GM13977 (cell line): ENCODE results near the gene DNAH9.

Experiments used
- DNase-seq: peaks from one replicate; pipeline ENCODE4 v3.0.0; 2012; ENCODE audit warnings: low spot score
- in situ Hi-C: fragments of 300-500 bp; cut with MboI; formaldehyde crosslinking; loops from one replicate; pipeline ENCODE4 v1.12.0; 2022; ENCODE audit warnings: low sequenced_read_pairs, low pct_unique_long_range_greater_than_20kb, mixed read lengths, inconsistent platforms; ENCODE audit not compliant: unreplicated experiment
- TF ChIP-seq, protein P1 (sequence below): IDR thresholded peaks from 2 replicates; pipeline ENCODE4 v1.5.1; 2012; ENCODE audit warnings: mild to moderate bottlenecking, control low read depth; ENCODE audit not compliant: insufficient read depth; ENCODE audit errors: extremely low read depth, missing control alignments

DNAH9 gene

DNA sequence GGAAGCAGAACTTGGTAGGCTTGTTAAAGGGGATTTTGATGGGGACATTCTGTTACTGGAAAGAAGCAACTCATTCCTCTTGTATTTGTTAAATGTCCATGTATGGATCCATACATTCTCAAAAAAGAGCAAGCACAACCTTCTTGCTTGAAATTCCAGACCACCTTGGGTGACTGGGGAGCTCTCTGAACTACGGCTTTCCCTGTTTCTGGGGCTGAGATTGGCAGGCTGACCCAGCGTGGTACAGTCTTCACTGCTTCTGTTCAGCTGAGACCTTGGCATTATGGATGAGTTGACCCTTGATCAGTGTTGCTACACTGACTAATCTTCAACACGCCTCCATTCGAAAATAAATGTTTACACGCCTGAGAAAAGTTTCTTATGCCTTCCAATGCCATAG is 38.5 kb downstream of the DNAH9 start:
- TF ChIP-seq, protein P1, sequence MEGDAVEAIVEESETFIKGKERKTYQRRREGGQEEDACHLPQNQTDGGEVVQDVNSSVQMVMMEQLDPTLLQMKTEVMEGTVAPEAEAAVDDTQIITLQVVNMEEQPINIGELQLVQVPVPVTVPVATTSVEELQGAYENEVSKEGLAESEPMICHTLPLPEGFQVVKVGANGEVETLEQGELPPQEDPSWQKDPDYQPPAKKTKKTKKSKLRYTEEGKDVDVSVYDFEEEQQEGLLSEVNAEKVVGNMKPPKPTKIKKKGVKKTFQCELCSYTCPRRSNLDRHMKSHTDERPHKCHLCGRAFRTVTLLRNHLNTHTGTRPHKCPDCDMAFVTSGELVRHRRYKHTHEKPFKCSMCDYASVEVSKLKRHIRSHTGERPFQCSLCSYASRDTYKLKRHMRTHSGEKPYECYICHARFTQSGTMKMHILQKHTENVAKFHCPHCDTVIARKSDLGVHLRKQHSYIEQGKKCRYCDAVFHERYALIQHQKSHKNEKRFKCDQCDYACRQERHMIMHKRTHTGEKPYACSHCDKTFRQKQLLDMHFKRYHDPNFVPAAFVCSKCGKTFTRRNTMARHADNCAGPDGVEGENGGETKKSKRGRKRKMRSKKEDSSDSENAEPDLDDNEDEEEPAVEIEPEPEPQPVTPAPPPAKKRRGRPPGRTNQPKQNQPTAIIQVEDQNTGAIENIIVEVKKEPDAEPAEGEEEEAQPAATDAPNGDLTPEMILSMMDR, result no peak
- in situ Hi-C loops, result no loop called here
- no peak for DNase-seq

DNA sequence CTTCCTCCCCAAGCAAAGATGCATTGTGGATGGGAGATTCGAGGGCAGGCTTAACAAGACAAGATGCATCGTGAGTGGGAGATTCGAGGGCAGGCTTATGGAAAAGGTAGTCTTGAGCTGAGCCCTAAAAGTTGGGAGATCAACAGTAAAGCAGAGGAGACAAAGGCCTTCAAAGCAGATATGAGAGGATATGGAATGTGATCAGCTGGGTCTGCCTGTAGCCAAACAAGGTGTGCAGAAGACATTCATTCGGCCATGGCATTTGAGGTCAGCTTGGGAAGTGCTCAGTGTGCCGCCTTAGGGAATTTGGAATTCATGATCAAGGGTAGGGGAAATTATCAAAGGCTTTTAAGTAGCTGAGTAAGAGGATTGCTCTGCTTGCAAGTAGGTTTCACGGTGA is 39.5 kb downstream of the DNAH9 start:
- TF ChIP-seq, protein P1, result no peak
- in situ Hi-C loops, result no loop called here
- no peak for DNase-seq

DNA sequence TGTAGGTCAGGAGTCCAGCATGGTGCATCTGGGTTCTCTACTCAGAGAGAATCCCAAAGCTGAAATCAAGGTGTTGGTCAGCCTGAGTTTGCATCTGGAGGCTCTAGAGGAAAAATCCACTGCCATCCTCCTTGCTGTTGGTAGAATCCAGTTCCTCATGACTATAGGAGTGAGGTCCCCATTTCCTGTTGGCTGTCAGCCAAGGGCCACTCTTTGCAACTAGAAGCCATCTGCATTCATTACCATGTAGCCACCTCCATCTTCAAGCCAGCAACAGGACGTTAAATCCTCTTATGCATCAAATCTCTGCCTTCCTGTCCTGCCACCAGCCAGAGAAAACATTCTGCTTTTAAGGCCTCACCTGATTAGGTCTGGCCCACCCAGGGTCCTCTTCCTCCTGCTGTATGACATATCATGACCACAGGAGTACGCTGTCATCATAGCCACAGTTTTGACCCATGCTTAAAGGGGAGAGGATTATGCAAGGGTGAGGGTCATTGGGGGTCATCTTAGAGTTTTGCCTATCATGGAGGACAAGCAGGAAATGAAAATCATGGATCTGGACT is 40.5 kb downstream of the DNAH9 start:
- in situ Hi-C loops, result no loop called here
- TF ChIP-seq, protein P1, result no peak
- no peak for DNase-seq

DNA sequence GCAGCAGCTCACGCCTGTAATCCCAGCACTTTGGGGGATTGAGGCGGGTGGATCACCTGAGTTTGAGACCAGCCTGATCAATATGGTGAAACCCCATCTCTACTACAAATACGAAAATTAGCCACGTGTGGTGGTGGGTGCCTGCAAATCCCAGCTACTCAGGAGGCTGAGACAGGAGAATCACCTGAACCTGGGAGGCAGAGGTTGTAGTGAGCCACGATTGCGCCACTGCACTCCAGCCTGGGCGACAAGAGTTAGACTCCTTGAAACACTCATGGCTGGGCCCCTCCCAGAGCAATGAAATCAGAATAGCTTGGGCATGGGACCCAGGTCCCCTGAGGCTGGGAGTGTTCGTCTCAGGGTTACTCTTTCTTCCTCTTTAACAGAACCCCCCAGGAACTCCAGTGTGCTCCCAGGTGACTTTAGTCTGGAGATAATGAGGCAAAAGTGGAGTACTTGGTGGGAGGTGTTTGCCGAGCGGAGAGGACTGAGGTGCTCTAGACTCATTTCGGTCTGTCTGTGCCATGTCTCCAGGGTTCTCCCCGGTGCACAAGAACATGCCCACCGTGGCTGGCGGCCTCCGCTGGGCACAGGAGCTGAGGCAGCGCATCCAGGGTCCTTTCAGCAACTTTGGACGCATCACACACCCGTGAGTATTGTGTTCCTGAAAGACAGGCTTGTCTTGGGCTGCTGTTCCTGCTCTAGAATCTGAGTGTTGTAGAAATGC is 41.6 kb downstream of the DNAH9 start:
- in situ Hi-C loops, result no loop called here
- TF ChIP-seq, protein P1, result no peak
- no peak for DNase-seq

DNA sequence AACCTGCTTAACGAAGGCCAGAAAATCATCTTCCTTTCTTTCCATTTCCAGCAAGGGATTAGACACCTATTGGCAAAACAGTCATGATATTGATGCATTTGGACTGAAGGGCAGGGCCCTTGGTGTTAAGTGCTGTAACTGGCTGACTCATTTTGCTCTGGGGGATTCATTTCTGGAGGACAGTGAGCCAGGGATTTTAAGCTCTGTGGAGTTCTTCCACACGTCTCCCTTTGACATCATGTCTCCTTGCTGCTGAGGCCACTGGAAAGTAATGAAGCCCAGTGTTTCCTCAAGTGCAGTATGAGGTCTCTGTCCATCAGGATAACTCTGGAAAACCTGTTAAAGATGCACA is 42.2 kb downstream of the DNAH9 start:
- TF ChIP-seq, protein P1, result no peak
- in situ Hi-C loops, result no loop called here
- DNase-seq, result no peak

DNA sequence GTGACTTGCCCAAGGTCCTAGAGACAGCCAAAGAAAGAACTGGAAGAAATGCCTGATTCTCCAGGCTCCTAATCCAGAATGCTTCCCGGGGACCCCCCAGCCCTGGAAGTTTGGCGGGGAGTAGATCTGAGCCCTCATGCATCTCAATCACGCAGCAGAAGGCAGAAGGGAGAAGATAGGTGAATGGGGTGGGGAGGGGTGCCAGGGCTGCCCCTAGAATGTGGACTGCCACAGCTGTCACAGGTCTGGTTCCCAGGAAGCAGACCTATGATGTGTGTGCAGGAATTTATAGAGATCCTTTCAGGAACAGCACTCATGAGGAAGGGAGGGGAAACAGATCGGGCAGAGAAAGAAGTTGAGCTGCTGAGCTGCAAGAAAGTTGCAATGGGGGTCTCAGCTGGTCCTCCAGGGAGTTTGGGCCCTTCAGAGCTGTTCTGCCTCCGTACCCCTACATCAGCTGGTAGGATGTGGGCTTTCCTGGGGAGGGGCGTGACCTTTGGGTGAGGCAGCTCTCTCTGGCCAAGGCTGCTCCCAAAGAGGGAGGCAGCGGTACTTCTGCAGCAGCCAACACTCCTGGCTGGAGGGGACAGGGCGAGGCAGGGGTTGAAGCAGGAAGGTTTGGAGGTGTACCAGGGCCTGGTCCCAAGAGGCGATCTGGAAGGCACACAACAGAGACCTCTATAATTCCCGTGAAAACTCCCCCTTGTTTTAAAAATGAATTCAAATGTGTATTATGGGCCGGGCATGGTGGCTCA is 43.4 kb downstream of the DNAH9 start:
- DNase-seq, result no peak
- in situ Hi-C loops, result no loop called here
- TF ChIP-seq, protein P1, result no peak
